Activated CD4-positive, alpha-beta T cell treated with anti-CD3 and anti-CD28 coated beads, Interleukin-2, amount 50 U/mL, for 16 hours (primary cell): Measurements from ENCODE around the gene NHERF1.

Source experiments
- DNase-seq: peaks from one replicate; pipeline ENCODE4 v3.0.0-alpha.2; 2020

The NHERF1 gene

DNA sequence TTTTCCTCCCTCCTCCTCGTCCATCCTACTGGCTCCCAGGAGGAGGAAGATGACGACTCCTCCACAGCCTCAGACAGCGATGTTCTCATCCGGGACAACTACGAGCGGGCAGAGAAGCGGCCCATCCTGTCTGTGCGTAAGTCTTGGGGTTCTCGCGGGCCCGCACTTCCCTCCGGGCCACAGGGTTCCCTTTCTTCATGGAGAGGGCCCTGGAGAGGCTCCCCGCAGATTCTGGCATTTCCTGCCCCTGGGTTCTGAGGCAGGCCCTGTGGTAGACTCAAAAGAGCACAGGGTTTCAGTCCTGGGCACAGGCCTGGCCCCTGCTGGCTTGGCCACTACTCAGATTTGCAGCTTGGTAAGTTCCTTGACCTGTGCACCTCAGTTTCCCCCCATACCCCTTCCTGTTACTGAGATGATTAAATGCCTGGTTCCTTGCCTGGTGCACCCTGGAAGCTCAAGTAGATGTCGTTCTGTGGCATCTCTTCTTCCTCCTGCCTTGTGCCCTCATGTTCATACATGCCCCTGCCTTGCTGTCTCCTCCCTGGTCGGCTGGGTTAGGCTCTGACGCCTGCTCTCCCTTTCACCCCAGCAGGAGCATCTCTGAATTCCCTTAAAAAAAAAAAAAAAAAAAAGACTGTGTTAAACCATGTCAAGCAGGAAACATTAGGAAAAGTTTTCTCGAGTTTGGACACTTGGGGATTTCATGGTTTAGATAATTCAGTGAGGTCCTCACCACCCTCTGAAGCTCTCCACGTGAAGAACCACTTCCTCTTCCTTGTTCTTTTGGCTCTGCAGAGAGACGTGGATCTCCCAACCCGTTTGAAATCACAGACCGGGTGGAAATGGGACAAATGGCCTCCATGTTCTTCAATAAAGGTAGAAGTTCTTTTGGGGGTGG, 42.0 kb downstream of the NHERF1 start:
- no peak for DNase-seq

GRCh38 chr17:74792586-74793105, 44.2 kb downstream of the NHERF1 start:
- DNase-seq, result no peak

DNA sequence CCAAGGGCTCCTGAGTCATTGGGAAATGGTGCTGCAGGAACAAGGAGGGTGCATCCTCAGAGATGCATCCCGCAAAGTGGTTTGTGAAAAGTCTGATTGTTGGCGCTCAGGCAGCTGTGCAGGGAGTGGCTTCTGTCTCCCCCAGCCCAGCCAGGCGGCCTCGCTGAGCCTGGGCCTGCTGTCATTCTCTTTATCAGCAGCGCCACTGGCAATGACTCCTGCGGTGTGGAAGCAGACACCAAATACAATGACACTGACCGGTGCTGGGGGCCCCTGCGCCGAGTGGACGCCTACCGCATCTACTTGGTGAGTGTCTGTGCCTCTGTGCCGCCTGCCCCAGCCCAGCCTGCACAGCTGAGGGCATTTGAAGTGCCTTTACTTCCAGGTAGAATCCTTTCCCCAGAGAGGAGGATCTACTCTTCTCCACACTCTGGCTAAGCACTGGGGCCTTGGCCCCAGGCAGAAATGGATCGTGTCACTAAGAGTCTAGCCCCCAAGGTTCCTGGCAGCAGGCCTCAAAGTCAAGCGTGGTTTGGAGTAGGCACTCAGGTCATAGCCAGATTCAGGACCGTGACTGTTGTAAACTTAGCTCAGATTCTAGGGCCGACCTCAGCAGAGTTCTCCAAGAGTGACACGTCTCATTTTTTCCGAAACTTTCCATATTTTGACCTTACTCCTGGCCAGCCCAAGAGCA, 47.0 kb downstream of the NHERF1 start:
- no peak for DNase-seq

GRCh38 chr17:74796211-74796610, 47.8 kb downstream of the NHERF1 start:
- no peak for DNase-seq

DNA sequence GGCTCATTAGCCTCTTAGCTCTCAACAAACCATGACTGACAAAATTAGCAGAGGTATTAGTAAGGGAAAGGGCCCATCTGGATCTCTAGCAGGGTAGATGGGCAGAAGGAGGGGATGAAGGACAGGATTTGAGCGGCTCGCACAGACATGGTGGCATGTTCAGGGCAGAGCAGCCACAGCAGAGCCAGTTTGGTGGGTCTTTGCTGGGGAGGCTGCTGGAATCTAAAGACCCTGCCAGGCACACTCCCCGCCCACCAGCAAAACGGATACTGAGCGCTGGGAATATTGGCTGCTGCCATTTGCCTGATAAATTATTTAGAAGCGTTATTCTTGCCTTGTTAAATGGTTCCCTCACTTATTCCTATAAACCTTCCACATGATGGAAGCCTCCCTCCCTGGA, 48.4 kb downstream of the NHERF1 start:
- no peak for DNase-seq

GRCh38 chr17:74797824-74798223, 49.4 kb downstream of the NHERF1 start:
- DNase-seq, result no peak

- DNase-seq, result no peak
Observed at GRCh38 chr17:74798239-74798707, 49.8 kb downstream of the NHERF1 start.

- no peak for DNase-seq
Observed at GRCh38 chr17:74799097-74799496, 50.7 kb downstream of the NHERF1 start.

DNA sequence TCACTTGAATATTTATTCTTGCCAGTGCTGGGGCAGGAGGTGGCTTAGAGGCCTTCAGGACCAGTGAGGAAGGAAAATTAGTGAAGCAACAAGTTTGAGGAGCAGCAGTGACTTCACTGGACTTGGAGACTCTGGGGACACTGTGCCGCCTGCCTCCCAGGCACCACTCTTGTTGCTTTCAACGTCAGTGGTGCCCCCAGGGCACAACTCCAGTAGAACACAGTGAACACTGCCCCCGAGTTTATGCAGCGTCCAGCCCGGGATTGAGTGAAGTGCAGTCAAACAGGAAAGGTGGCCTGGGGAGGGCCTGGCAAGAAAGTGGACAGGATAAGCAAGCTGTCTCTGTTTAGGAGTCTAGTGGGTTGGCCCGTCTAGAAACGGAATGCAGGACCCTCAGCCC, 52.1 kb downstream of the NHERF1 start:
- DNase-seq, result no peak

GRCh38 chr17:74801896-74802295, 53.5 kb downstream of the NHERF1 start:
- DNase-seq, result no peak

DNA sequence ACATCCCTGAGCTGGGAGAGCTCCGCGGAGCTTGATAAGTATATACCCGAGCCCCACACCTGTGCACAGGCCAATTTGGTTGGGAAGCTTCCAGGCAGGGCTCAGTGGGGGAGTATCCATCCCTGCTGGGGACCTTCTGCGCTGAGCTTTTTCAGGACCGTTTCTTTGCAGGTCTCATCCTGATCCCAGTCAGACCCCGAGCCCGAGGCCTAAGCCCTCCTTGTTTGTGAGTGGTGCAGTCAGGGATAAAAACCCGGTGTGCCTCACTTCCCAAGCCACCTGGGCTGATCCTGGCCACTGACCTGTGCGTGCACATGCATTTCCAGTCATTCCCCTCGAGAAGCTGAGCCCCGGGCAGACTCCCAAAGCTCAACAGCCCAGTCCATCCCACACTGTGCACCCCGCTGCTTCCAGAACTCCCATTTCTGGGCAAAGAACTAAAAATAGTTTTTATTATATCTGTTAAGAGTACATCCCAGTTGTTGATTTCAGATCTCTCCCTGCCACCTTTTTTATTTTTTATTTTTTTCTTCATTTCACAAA, 55.0 kb downstream of the NHERF1 start:
- DNase-seq, result no peak

GRCh38 chr17:74803971-74804370, 55.5 kb downstream of the NHERF1 start:
- no peak for DNase-seq

- DNase-seq, result no peak
Observed at GRCh38 chr17:74804683-74805082, 56.3 kb downstream of the NHERF1 start.

DNA sequence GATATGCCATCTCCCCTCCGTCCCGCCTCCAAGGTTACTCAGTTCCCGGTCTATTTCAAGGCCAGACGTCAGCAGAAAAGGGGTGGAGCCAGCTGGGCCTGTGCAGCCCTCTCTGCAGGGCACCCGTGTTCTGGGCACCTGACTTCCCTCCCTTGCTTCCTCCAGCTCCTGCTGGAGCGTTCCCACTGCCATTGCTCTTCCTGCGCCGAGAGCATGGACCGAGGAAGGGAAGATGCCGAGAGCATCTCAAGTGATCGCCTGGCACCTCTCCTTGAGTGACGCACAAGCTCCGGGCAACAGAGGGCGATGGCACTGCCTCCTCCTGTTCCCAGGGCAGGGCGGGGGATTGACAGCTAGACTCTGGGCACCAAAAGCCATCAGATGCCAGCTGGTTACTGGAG, 57.2 kb downstream of the NHERF1 start:
- no peak for DNase-seq

GRCh38 chr17:74806334-74806733, 57.9 kb downstream of the NHERF1 start:
- DNase-seq, result no peak

DNA sequence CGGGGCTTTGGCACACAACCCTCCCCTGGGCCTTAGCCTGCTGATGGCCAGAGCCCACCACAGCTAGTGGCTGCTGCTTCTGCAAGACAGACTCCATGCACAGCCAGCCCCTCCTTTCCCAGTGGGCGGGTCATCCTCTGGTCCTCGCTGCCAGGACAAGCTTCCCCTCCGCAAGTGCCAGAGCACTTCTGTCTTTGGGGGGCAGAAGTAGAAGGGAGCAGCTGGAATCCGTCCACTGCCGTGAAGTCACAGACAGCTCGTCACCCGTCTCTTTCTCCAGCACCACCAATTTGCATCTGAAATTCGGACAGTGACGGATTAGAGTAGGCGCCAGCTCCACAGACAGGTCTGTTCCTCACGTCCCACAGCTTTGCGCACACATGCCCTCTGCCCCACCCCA, 59.0 kb downstream of the NHERF1 start:
- no peak for DNase-seq

- no peak for DNase-seq
Observed at GRCh38 chr17:74807925-74808324, 59.5 kb downstream of the NHERF1 start.

DNA sequence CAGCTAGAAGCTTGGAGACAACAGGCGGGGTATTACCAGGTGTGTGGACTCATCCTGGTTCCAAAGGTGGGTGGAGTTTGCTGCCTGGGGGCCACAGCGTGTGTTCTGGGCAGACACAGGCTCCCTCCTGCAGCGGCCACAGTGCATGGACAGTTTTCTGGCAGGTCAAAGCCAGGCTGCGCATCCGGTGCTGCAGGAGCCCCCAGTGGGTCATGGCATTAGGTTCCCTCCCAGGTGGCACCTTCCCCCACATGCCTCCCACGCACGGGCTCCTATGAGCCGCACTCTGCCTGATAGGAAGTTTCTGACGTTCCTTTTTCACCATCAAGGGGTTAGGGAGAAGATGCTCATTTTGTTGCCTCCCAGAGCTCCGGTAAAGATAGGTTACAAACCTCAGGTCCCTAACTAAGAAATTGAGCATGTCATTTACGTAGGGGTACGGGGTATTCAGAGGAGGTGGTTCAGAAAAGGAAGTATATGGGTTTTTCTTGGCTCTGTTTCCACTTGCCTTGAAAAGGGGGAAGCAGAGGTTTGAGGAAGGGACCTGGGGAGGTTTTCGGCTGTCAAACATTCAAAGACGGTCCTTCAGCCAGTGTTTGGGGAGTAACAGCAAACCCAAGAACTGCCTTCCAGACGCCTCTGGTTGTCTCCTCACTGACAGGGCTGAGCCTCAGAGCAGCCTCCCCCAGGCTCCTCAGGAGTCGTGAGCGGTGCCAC, 60.4 kb downstream of the NHERF1 start:
- DNase-seq, result no peak

GRCh38 chr17:74810699-74811485, 62.5 kb downstream of the NHERF1 start:
- DNase-seq, result no peak

DNA sequence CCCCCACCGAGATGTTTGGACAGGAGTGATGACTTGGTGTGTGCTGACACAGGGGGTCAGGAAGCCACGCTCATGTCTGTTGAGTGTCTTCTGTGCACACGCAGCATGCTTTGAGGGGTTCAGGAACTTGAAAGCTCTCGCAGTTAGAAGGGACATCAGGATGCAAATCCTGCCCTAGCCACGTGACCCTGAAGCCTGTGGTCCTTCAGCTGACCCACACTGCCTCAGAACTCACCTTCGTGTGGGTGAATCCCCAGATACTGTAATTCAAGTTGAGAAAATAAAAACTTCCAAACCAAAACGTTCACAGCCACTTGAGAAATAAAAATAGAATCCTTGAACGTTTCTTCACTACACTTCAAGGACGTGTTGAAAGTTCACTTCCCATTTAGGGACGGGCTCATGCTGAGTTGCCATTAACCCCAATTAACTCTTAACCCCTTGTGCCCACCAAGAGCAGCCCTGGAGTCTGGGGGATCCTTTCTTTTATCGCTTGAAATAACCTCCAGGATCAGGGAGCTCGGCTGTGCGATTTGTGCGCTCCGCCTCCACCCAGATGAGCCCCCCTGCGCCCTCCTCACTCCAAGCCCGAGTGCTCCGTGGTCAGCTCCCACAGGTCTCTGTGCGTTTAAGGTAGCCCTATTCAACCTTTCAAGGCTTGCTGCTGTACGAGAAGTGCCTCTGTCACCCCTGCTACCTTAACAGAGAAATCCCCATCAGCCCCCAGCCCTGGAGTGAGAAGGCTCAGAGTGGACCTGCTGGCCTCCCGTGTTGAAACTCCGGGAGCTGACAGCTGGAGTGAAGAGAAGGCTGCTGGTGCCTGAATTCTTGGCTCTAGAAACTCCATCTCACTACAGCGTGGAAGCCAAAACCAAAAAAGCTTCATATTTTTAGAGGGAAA, 63.9 kb downstream of the NHERF1 start:
- DNase-seq, result no peak

GRCh38 chr17:74814453-74814852, 66.0 kb downstream of the NHERF1 start:
- no peak for DNase-seq
